GM18951 (cell line): ENCODE results near the gene YPEL4.
"Not testable (repeated sequence)": the region's sequence is repeated elsewhere in the genome, so short reads cannot be mapped to it uniquely, and the experiment has no call there.

Experiments
- POLR2A ChIP-seq: IDR thresholded peaks from 4 replicates; pipeline ENCODE4 v1.6.1; 2011; ENCODE audit warnings: mild to moderate bottlenecking; ENCODE audit not compliant: insufficient read length, insufficient read depth; ENCODE audit errors: extremely low read depth
- in situ Hi-C: fragments of 300-500 bp; cut with MboI; formaldehyde crosslinking; loops from one replicate; pipeline ENCODE4 v1.12.0; 2022; ENCODE audit warnings: low sequenced_read_pairs, mixed read lengths, inconsistent platforms; ENCODE audit not compliant: unreplicated experiment

Gene YPEL4

GRCh38 chr11:57662893-57663292 lies 13.2 kb upstream of the YPEL4 start:
- in situ Hi-C loops = no loop called here
- no peak for TF ChIP-seq POLR2A

GRCh38 chr11:57659669-57660068 lies 10.0 kb upstream of the YPEL4 start:
- TF ChIP-seq POLR2A = no peak
- in situ Hi-C loops = no loop called here

GRCh38 chr11:57658023-57658361 lies 8.3 kb upstream of the YPEL4 start:
- in situ Hi-C loops = no loop called here
- TF ChIP-seq POLR2A = no peak

DNA sequence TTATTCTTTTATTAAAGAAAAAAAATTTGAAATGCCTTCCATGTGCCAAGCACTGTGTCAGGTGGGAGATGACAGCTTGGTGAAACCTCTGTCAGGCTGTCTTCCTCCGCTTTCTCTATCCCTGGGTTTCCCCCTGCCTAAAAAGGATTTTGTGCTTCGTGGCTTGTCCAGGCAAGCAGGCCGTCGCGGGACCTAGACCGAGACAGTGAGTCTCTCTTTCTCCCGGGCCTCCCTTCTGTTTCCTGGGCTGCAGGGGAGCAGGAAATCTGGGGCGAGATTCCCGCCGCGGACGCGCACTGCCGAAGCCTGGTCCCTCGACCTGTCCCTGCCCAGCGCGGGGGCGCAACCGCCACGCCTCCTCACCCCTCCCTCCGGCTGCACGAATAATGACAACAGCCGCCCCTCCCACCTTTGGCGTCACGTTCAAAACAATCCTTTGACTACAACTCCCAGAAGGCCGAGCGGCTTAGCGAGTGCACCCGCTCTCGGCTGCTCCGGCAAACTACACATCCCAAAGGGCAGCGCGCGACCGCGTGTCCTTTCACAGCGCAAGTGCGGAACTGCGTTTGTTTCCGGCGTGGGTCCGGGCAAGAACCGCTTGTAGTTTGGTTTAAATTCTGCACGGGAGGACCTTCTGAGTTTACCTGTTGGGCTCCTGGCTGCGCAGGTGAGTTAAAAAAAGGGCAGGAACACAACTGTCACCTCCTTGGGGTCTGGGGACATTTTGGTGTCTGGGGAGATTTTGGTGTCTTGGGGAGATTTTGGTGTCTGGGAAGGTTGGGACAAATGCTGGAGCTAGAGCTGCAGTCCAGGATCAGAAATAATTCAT lies 7.7 kb upstream of the YPEL4 start, which contains the start of gene CLP1:
Gene CLP1, plus strand, starts transcription at position 569 of the 829 bp plus-strand sequence. CDS start 1,715 bp downstream, outside the sequence.
- TF ChIP-seq POLR2A = peak; percentile 74
- in situ Hi-C loops = no loop called here

GRCh38 chr11:57656885-57657193 lies 7.1 kb upstream of the YPEL4 start:
- in situ Hi-C loops = no loop called here

GRCh38 chr11:57653163-57653562 lies 3.5 kb upstream of the YPEL4 start:
- in situ Hi-C loops = no loop called here
- no peak for TF ChIP-seq POLR2A

More at GRCh38 chr11:57656885-57657193, 7.1 kb upstream of the YPEL4 start:
- TF ChIP-seq POLR2A = no peak

GRCh38 chr11:57652662-57653061 lies 3.0 kb upstream of the YPEL4 start:
- in situ Hi-C loops = no loop called here
- no peak for TF ChIP-seq POLR2A

DNA sequence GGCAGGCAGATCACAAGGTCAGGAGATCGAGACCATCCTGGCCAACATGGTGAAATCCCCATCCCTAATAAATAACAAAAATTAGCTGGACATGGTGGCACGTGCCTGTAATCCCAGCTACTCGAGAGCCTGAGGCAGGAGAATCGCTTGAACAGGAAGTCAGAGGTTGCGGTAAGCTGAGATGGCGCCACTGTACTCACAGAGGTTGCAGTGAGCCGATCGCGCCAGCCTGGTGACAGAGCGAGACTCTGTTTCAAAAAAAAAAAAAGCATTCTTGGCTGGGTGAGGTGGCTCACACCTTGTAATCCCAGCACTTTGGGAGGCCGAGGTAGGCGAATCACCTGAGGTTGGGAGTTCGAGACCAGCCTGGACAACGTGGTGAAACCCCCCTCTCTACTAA lies 2.5 kb upstream of the YPEL4 start:
- in situ Hi-C loops = not testable (repeated sequence)

GRCh38 chr11:57651408-57651807 lies 1.7 kb upstream of the YPEL4 start:
- in situ Hi-C loops = no loop called here

DNA sequence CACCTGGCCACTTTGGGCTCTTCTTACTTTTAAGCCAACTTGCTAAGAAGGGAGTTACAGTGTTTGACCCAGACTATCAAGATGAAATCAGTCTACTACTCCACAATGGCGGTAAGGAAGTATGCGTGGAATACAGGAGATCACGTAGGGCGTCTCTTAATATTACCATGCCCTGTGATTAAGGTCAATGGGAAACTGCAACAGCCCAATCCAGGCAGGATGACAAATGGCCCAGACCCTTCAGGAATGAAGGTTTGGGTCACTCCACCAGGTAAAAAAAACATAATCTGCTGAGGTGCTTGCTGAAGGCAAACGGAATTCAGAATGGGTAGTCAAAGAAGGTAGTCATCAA lies 1.0 kb upstream of the YPEL4 start:
- in situ Hi-C loops = no loop called here
- no peak for TF ChIP-seq POLR2A

More at GRCh38 chr11:57651408-57651807, 1.7 kb upstream of the YPEL4 start:
- no peak for TF ChIP-seq POLR2A

DNA sequence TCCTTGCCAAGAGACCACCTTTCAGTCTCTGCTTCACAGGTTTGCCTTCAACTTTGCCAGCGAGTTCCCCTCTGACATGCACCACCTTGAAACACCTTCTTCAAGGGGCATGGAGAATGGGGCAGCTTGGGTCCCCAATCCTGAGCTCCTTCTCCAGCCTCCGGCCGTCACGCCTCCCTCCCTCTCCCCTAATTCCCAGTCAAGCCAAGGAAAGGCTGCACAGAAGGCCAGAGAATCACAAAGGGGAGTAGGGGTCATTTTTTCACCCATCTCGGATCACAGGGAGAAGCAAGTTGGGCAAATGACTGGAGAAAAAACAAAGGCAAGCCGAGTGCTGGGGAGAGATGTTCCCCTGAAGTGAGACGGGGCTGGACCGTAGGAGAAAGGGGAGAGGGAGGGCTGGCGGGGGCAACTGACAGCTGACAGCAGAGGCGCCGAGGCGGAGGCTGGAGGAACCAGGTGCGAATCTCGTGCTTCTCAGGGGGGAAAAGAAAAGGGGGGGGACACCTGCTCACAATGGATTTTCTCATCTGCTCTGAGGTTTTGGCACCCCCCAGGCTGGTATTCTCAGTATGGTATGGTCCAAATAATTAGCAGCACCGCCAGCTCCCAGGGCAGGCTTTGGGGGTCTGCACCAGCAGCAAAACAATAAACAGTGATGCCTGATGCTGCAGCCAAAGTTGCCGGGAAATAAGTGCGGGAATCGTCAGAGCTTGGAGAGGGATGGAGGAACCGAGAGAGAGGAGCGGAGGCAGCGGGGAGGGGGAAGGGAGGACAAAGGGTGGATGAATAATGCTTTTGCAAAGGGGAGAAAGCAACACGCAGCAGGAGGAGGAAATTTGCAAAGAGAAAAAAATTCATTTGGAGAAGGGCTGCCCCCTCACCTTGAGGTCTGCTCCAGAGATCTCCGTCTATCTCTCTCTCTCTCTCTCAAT lies 644 bp downstream of the YPEL4 start:
- no peak for TF ChIP-seq POLR2A
- in situ Hi-C loops = no loop called here

DNA sequence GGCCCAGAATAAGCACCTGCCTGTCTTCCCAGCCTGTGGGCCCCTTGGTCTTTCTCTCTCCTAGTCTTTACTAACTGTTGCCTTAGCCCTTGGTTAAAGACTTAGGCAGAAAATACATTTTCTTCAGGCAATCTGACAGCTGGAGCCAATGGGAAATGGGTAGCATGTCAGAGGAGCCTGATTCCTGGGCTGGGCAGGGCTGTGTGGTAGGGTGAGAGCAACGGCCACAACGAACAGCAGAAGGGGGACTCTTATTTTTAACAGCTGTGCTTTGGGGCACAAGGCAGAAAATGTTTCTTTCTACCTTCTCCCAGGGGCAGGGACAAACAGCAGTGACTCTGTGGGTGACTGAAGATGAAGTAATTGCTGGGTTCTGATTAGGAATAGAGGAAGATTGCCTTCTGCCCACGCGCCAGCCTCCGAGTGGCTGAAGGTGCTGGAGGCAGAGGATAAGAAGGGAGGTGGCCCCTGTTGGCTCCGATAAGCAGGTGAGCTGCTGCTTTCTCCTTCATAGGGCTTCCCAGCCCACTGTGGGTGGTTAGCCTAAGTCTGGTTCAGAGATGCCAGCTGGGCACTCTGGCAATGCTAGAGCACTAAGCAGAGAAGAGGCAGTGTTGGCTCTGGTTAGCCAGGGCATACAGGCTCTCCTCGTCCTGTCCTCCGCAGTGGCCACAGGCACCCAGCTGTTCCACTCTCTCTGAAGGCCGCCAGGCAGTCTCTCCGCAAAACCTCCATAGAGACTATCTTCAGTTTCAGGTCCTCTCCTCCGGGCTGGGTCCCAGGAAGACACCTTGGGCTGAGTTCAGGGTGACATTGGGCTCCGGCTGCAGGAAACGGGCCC lies 1.5 kb downstream of the YPEL4 start:
- in situ Hi-C loops = no loop called here
- no peak for TF ChIP-seq POLR2A

DNA sequence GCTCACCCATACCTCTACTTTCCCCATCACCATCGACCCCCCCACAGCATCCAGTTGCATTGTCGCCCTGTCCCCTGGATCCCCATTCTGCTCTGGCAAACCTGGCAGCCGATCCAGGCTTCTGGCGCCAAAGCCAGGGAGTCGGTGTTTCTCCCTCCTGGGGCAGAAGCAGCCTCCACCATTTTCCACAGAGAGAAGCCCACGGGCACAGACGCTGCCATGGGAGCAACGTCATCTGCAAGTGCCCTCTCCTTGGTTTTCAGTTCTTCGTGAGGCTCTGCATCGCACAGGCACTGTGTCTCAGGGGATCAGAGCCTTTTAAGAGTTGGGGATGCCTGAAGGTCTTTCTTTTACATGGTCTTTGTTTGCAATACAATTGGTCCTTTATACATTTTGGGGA lies 2.3 kb downstream of the YPEL4 start:
- no peak for TF ChIP-seq POLR2A
- in situ Hi-C loops = no loop called here

DNA sequence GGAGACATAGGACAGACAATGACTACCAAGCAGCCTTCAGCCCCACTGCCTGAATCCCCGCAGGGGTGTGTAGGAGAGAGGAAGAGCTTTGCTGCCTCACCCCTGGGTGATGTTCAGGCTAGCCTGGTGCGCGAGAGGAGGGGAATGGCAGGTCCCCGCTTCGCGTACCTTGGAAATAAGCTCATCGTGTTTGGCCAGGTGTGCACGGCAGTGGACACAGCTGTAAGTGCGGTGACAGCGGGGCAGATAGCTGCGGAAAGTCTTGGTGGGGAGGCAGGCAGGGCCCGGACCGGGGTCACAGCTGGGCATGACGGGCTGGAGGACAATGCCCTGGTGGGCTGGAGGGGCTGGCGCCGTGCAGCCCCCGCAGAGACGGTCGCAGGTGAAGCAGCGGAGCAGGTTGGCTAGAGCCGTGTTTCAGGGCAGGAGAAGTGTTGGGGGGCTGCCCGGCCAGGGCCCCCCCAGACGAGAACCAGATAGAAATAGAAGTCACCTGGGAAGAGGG lies 2.9 kb downstream of the YPEL4 start:
- in situ Hi-C loops = no loop called here
- no peak for TF ChIP-seq POLR2A
